Right ventricle myocardium superior (tissue), 1 donor: ENCODE data around the gene HRCT1. TPM values are rescaled to one million over a fixed set of nuclear protein-coding genes. Genes with fewer than 3 reads are reported as not detected.
A peak's percentile ranks its signal among the peaks of the same experiment; 100 is the strongest.

ENCODE experiments used
- ATAC-seq: fragments of 200-7000 bp; cut with Tn5 transposase; one replicate; pipeline ENCODE4 v1.9.1; 2020; ENCODE audit warnings: mild to moderate bottlenecking; ENCODE audit not compliant: poor library complexity
- DNase-seq: peaks from one replicate; pipeline ENCODE4 v3.0.0-alpha.2; 2020
- intact Hi-C: fragments of 100-400 bp; cut with DNase I; formaldehyde crosslinking; loops from one replicate; pipeline ENCODE4 v1.11.2; 2022
- long read RNA-seq: library from polyadenylated mRNA; unstranded; transcript quantifications from one replicate; pipeline ENCODE4 v2.0.0, GENCODE V29; 2021
- total RNA-seq: library from RNA; stranded (reverse); fragmentation: NEBNext Ultra II Directional; extraction: Animal tissue kit (Norgen Biotek cat#: 25700); gene quantifications from one replicate; pipeline ENCODE4 v1.2.1, GENCODE V29; 2021
- donor health status: DM: no; HTN: yes; CAD: no; lungs with severe emphysema.

The HRCT1 gene
- total RNA-seq, result 7.4 TPM
- long read RNA-seq, partial matches to known transcripts, result 0 of 4 reads
- long read RNA-seq, other reads (novel, unspliced or antisense), result 0 of 4 reads

GRCh38 chr9:35905912-35906679 lies at the start of gene HRCT1:
Gene HRCT1 (plus strand): TSS chr9:35906202. CDS start chr9:35906288, 86 bp downstream.
- ATAC-seq (peak; percentile 54), DNase-seq (peak; percentile 94)
- intact Hi-C loops, result loop anchor here (5.0 kb wide), 1 partner anchor 36 kb away; no protein-coding TSS in a partner anchor

- intact Hi-C loops, result no loop called here
- ATAC-seq, result no peak
- DNase-seq, result no peak
These were observed 49.8 kb upstream of the HRCT1 start for GRCh38 chr9:35856206-35856605.

DNA sequence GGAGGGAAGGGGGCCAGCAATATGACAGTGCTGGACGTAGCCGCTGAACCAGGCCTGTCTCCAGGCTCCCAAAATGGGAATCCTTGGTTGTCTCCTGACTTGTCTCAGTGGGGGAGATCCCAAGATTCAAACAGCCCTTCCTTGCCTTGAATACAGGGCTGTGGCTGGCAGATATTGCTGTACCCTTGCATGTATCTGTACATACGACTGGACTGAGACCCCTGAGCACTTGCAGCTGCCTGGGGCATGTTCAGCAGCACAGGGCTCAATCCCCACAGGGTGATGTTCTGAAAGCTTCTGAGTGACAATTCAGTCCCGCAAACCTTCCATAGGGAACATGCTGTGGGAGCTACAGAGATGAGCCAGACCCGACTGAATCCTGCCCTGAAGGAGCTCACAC lies 49.1 kb upstream of the HRCT1 start:
- intact Hi-C loops, result no loop called here
- DNase-seq (no peak), ATAC-seq (no peak)

GRCh38 chr9:35858458-35858857 lies 47.5 kb upstream of the HRCT1 start:
- intact Hi-C loops, result no loop called here
- DNase-seq (no peak), ATAC-seq (no peak)

DNA sequence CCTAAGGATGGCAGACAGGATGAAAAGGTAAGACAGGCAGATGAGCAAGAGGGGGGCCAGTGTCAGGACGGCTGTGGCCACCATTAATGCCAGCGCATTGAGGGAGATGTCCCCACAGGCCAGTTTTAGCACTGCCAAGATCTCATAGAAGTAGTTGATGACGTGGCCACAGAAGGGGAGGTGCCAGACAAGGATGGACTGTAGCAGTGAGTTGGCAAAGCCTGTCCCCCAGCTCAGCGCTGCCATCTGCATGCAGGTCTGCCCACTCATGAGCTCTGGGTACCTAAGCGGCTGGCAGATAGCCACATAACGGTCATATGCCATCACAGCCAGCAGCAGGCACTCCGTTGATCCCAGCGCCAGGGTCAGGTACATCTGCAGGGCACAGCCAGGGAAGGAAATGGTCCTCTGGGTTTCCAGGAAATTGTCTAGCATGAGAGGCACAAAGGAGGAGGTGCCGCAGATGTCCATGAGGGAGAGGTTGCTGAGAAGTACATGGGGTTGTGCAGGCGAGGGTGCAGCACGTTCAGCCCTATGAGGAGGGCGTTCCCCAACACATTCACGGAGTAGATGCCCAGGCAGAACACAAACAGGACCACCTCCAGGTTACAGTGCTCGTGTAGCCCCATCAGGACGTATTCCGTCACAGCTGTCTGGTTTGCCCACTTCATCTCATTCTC lies 46.6 kb upstream of the HRCT1 start:
- intact Hi-C loops, result no loop called here
- peak; percentile 49 for DNase-seq
- ATAC-seq, result peak; percentile 21

- DNase-seq (no peak), ATAC-seq (no peak)
- intact Hi-C loops, result no loop called here
These were observed 46.0 kb upstream of the HRCT1 start for GRCh38 chr9:35859990-35860339.

GRCh38 chr9:35861161-35861897 lies 44.7 kb upstream of the HRCT1 start:
- ATAC-seq, result no peak
- intact Hi-C loops, result no loop called here
- no peak for DNase-seq

DNA sequence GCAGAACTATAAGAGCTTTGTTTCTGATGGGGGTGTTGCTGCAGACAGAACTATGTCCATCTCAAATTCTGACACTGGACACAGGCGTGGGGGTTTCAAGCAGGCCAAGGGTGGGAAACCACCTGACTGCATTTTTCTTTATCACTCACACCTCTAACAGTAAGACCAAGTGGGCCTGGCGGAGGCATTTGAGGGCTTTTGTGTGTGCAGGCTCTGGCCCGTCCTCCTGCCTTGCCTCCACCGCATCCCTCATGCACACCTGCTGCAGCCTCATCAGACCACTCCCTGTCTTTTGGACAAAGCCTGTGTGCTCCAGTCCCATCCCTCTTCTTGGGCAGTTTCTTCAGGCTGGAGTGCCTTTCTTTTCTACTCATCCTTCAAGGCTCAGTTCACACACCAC lies 43.7 kb upstream of the HRCT1 start:
- intact Hi-C loops, result no loop called here
- ATAC-seq (no peak), DNase-seq (no peak)

DNA sequence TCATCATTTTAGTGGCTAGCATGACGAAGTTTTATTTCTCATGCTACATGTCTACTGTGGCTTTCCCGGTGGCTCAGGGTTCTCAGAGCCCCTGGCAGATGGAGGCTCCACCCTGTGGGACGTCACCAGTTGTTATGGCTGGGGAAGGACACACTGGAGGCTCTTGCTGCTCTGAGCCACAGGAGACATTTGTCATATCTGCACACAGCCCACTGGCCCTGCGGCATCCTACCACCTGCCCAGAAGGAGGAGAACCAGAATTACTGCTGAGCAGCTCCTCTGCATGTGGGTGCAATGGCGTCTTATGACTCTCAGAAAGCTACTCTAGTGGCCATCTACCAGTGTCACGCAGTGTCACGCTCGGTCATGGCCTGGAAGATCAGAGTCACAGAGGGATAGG lies 42.4 kb upstream of the HRCT1 start:
- ATAC-seq, result peak; percentile 32

DNA sequence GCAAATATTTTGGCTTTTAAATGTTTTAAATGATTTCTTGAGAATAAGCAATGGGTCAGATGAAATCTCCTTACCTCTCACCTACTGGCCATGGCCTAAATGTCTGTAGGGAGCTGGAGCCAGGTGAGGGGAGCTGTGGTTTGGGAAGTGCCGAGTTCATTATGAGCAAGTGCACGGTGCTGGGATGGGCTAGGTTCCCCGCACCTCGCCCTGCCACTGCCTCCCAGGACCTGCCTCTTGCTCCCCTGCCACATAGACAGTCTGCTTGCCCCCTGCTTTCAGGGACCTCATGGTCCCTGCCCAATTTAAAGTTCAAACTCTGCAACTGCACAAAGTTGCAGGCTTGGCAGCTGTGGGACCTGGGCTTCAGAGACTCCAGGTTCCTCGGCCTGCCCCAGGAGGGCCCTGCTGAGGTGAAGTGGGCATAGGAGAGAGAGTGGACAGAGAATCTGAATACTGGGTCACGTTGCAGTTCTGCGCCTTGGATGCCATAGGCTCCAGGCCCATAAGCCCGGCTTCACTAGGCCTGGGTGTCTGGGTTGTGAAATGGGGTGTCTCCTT lies 41.2 kb upstream of the HRCT1 start:
- ATAC-seq, result no peak
- intact Hi-C loops, result no loop called here
- DNase-seq, result no peak

More for the DNA sequence above, 42.4 kb upstream of the HRCT1 start:
- DNase-seq, result no peak
- intact Hi-C loops, result no loop called here

DNA sequence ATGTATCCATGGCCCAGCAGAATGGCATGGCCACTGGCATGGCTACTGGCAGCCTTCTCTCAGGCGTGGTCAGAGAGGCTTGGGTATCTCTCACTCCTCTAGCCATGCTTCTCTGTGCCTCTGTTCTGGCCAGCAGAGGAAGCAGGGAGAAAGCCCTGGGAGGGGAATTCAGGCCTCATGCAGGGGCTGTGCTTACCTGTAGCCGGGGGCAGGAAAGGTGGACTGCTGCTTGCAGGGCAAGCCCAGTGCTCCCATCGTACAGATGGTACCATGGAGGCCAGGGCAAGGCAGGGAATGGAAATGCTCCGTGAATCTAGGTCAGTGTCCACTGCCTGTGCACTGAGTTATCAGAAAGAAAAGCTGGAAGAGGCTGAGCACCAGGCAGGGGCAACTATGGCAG lies 38.5 kb upstream of the HRCT1 start:
- no peak for DNase-seq
- intact Hi-C loops, result no loop called here
- no peak for ATAC-seq

GRCh38 chr9:35868933-35869332 lies 37.1 kb upstream of the HRCT1 start:
- no peak for ATAC-seq
- intact Hi-C loops, result no loop called here
- DNase-seq, result no peak

GRCh38 chr9:35869621-35870216 lies 36.3 kb upstream of the HRCT1 start:
- intact Hi-C loops, result no loop called here
- no peak for ATAC-seq

GRCh38 chr9:35870351-35870923 lies 35.6 kb upstream of the HRCT1 start, which contains the start of gene OR13J1:
Gene OR13J1 (minus strand): TSS chr9:35870401. CDS start chr9:35870401, 0 bp downstream.
- intact Hi-C loops, result no loop called here
- ATAC-seq, result no peak
- DNase-seq, result no peak

More at GRCh38 chr9:35869621-35870216, 36.3 kb upstream of the HRCT1 start:
- DNase-seq, result no peak

DNA sequence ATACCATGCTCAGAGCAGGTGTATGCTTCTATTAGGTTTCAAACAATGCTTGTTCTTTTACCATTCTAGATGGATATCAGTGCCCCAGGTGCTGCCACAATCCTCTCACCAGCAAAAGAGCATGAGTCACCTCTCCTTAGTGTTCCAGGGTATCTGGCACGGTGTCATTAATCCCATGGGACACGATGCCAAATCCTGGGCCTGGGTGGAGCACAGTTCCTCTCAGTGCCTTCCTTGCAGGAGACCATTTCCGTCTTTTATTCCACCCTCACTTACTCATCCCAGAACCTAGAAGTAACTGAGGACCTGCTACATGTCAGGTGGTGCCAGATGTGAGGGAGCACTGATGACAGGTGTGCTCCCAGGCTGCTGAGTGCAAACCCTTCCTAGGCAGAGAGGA lies 34.5 kb upstream of the HRCT1 start:
- intact Hi-C loops, result no loop called here

GRCh38 chr9:35872505-35872904 lies 33.5 kb upstream of the HRCT1 start:
- ATAC-seq (no peak), DNase-seq (no peak)
- intact Hi-C loops, result no loop called here

More for the DNA sequence above, 34.5 kb upstream of the HRCT1 start:
- DNase-seq (no peak), ATAC-seq (no peak)

- ATAC-seq (peak; percentile 95), DNase-seq (peak; percentile 91)
- intact Hi-C loops, result loop anchor here (2.0 to 10.0 kb wide), 2 partner anchors 92 to 238 kb away; partner anchors contain the start of gene NPR2
These were observed 23.6 kb upstream of the HRCT1 start for GRCh38 chr9:35882263-35882848.

- intact Hi-C loops, result loop anchor here (2.0 to 10.0 kb wide), 2 partner anchors 92 to 238 kb away; partner anchors contain the start of gene NPR2
- DNase-seq (no peak), ATAC-seq (no peak)
These were observed 23.0 kb upstream of the HRCT1 start for GRCh38 chr9:35882996-35883395.
